ENCODE measurements around the gene ABHD17C. TPM values are rescaled to one million over a fixed set of nuclear protein-coding genes. Genes with fewer than 3 reads are reported as not detected.

The ABHD17C gene
- total RNA-seq, 1 donor from 2014 or later = 7.5 TPM

GRCh38 chr15:80777826-80778620 lies 82.9 kb downstream of the ABHD17C start:
- DNase-seq = no peak
- ATAC-seq = no peak
- intact Hi-C loops (cut with micrococcal nuclease) = loop anchor here (2.0 to 10.0 kb wide), 3 partner anchors 163 to 323 kb away; no protein-coding TSS in a partner anchor

- ATAC-seq = no peak
- intact Hi-C loops (cut with micrococcal nuclease) = loop anchor here (10.0 kb wide), 2 partner anchors 164 to 214 kb away; no protein-coding TSS in a partner anchor
Observed at GRCh38 chr15:80778621-80778963, 83.5 kb downstream of the ABHD17C start.

GRCh38 chr15:80778964-80779657 lies 84.0 kb downstream of the ABHD17C start, which contains the start of gene CEMIP:
TSS of gene CEMIP (plus strand) at chr15:80779370. CDS start at chr15:80873880, 94,510 bp downstream.
- ATAC-seq (peak; percentile 91), DNase-seq (peak; percentile 82)
- intact Hi-C loops (cut with micrococcal nuclease) = loop anchor here (10.0 kb wide), 2 partner anchors 164 to 214 kb away; no protein-coding TSS in a partner anchor

More at GRCh38 chr15:80778621-80778963, 83.5 kb downstream of the ABHD17C start:
- DNase-seq = no peak

- DNase-seq (peak; percentile 30), ATAC-seq (peak; percentile 38)
- intact Hi-C loops (cut with micrococcal nuclease) = loop anchor here (5.0 to 10.0 kb wide), 3 partner anchors 165 to 215 kb away; no protein-coding TSS in a partner anchor
Observed at GRCh38 chr15:80779658-80780415, 84.7 kb downstream of the ABHD17C start.

- intact Hi-C loops (cut with micrococcal nuclease) = loop anchor here (5.0 kb wide), 1 partner anchor 187 kb away; no protein-coding TSS in a partner anchor
- peak; percentile 75 for DNase-seq
Observed at GRCh38 chr15:80780416-80781221, 85.5 kb downstream of the ABHD17C start.

GRCh38 chr15:80783260-80783659 lies 88.2 kb downstream of the ABHD17C start:
- intact Hi-C loops (cut with micrococcal nuclease) = loop anchor here (5.0 kb wide), 1 partner anchor 184 kb away; no protein-coding TSS in a partner anchor
- ATAC-seq = no peak
- DNase-seq = no peak

More at GRCh38 chr15:80780416-80781221, 85.5 kb downstream of the ABHD17C start:
- peak; percentile 57 for ATAC-seq

GRCh38 chr15:80785335-80785734 lies 90.2 kb downstream of the ABHD17C start:
- no peak for DNase-seq
- ATAC-seq = no peak
- intact Hi-C loops (cut with micrococcal nuclease) = no loop called here

GRCh38 chr15:80785811-80786354 lies 90.8 kb downstream of the ABHD17C start:
- intact Hi-C loops (cut with micrococcal nuclease) = no loop called here
- ATAC-seq = no peak
- no peak for DNase-seq

GRCh38 chr15:80787316-80787715 lies 92.2 kb downstream of the ABHD17C start:
- ATAC-seq = no peak
- intact Hi-C loops (cut with micrococcal nuclease) = no loop called here
- DNase-seq = no peak

- ATAC-seq (no peak), DNase-seq (no peak)
- intact Hi-C loops (cut with micrococcal nuclease) = no loop called here
Observed at GRCh38 chr15:80788536-80788935, 93.4 kb downstream of the ABHD17C start.

- DNase-seq = no peak
- intact Hi-C loops (cut with micrococcal nuclease) = no loop called here
- no peak for ATAC-seq
Observed at GRCh38 chr15:80789296-80789695, 94.2 kb downstream of the ABHD17C start.

GRCh38 chr15:80789796-80790195 lies 94.7 kb downstream of the ABHD17C start:
- no peak for ATAC-seq
- intact Hi-C loops (cut with micrococcal nuclease) = no loop called here
- no peak for DNase-seq

GRCh38 chr15:80790236-80790635 lies 95.1 kb downstream of the ABHD17C start:
- intact Hi-C loops (cut with micrococcal nuclease) = no loop called here
- DNase-seq (no peak), ATAC-seq (no peak)

GRCh38 chr15:80791004-80791403 lies 95.9 kb downstream of the ABHD17C start:
- ATAC-seq (no peak), DNase-seq (no peak)
- intact Hi-C loops (cut with micrococcal nuclease) = no loop called here

- ATAC-seq = no peak
- intact Hi-C loops (cut with micrococcal nuclease) = no loop called here
- no peak for DNase-seq
Observed at GRCh38 chr15:80796407-80796806, 101.3 kb downstream of the ABHD17C start.

GRCh38 chr15:80798911-80799310 lies 103.8 kb downstream of the ABHD17C start:
- no peak for DNase-seq
- no peak for ATAC-seq
- intact Hi-C loops (cut with micrococcal nuclease) = no loop called here

- intact Hi-C loops (cut with micrococcal nuclease) = no loop called here
- ATAC-seq = no peak
Observed at GRCh38 chr15:80800067-80800466, 105.0 kb downstream of the ABHD17C start.

More at GRCh38 chr15:80800067-80800466, 105.0 kb downstream of the ABHD17C start:
- DNase-seq = no peak
